Right renal pelvis (tissue), 4 donors: ENCODE measurements around the gene ADAMTSL4. TPM values are rescaled to one million over a fixed set of nuclear protein-coding genes. Genes with fewer than 3 reads are reported as not detected.
A peak's percentile ranks its signal among the peaks of the same experiment; 100 is the strongest.
"Not testable (repeated sequence)": the region's sequence is repeated elsewhere in the genome, so short reads cannot be mapped to it uniquely, and the experiment has no call there.

Experiments
- DNase-seq, 4 donors: peaks; one replicate each; pipeline ENCODE4 v3.0.0-alpha.2; 2013; ENCODE audit warnings: low read depth in 4 of 4, low spot score in 3 of 4, missing footprints in 1 of 4
- polyA plus RNA-seq, 4 donors: library from polyadenylated mRNA; unstranded; fragments of 120-200 nt; gene quantifications; one replicate each; pipeline ENCODE4 v1.2.1, GENCODE V29; 2013; ENCODE audit not compliant: insufficient read length in 4 of 4

ADAMTSL4 gene
- polyA plus RNA-seq, 4 donors: 12.4 to 21.0 (median 13.8) TPM

DNA sequence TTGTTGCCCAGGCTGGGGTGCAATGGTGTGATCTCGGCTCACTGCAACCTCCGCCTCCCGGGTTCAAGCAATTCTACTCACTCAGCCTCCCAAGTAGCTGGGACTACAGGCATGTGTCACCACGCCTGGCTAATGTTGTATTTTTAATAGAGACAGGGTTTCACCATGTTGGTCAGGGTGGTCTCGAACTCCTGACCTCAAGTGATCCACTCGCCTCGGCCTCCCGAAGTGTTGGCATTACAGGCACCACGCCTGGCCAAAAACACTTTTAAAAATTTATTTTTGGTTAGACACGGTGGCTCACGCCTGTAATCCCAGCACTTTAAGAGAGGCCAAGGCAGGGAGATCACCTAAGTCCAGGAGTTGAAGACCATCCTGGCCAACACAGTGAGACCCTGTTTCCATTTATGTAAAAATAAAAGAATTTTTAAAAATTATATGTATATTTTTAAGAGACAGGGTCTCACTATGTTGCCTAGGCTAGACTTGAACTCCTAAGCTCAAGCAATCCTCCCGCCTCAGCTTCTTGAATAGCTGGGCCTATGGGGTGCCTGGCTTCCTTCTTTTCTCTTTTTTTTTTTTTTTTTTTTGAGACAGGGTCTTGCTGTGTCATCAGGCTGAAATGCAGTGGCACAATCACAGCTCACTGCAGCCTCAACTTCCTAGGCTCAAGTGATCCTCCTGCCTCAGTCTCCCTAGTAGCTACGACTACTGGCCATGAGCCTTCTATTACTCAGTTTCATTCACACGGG, 16.2 kb downstream of the ADAMTSL4 start:
- DNase-seq: not testable (repeated sequence)

GRCh38 chr1:150566589-150567340, 17.6 kb downstream of the ADAMTSL4 start:
- DNase-seq: no peak

DNA sequence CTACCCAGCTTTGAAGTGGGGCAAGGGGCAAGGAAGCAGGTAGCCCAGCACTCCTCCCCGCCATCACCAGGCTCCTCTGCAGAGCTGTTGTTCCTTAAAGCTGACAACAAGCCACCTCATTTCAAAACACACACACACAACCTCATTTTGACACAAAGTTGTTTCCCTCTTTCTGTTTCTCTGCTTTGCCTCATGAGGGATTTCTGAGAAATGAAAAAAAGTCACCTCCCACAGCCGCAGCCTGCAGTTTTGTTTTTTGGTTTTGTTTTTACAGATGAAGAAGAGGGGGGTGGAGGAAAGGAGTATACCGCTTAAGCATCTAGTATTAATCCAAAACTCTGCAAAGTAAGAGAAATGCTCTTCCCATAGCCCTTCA, 18.1 kb downstream of the ADAMTSL4 start:
- peak in 1 of 4 donors; percentile 49 for DNase-seq

GRCh38 chr1:150567717-150568593, 18.7 kb downstream of the ADAMTSL4 start:
- peak; percentile 81 to 88 (median 83) for DNase-seq

DNA sequence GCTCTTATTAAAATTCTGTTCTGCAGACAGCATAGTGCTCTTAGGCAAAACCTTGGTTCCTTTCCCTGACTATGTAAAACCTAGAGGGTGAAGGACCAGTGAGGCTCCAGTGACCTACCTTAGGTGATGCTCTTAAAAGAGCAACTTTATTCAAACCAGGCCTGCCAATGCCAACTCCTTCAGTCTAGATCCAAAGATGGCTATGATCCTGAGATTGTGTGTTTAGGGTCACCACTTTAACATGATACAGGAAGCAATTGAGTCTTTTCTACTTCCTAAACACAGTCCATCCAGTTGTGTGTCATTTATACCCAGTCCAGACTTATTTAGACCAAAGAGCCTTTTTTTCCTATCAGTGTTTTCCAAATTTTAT, 19.4 kb downstream of the ADAMTSL4 start:
- DNase-seq: no peak

- DNase-seq: no peak
These were observed 23.9 kb downstream of the ADAMTSL4 start for GRCh38 chr1:150572918-150573647.

DNA sequence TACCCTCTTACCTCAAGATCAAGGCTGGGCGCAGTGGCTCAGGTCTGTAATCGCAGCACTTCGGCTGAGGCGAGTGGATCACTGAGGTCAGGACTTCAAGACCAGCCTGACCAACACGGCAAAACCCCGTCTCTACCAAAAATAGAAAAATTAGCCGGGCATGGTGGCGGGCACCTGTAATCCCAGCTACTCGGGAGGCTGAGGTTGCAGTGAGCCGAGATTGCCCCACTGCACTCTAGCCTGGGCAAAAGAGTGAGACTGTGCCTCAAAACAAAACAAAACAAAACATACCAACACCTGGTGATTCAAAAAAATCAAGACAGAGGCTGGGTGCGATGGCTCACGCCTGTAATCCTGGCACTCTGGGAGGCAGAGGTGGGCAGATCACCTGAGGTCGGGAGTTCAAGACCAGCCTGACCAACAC, 24.5 kb downstream of the ADAMTSL4 start:
- DNase-seq: not testable (repeated sequence)

- DNase-seq: no peak
These were observed 25.3 kb downstream of the ADAMTSL4 start for GRCh38 chr1:150574260-150575071.

- DNase-seq: no peak
These were observed 25.9 kb downstream of the ADAMTSL4 start for GRCh38 chr1:150575072-150575489.

DNA sequence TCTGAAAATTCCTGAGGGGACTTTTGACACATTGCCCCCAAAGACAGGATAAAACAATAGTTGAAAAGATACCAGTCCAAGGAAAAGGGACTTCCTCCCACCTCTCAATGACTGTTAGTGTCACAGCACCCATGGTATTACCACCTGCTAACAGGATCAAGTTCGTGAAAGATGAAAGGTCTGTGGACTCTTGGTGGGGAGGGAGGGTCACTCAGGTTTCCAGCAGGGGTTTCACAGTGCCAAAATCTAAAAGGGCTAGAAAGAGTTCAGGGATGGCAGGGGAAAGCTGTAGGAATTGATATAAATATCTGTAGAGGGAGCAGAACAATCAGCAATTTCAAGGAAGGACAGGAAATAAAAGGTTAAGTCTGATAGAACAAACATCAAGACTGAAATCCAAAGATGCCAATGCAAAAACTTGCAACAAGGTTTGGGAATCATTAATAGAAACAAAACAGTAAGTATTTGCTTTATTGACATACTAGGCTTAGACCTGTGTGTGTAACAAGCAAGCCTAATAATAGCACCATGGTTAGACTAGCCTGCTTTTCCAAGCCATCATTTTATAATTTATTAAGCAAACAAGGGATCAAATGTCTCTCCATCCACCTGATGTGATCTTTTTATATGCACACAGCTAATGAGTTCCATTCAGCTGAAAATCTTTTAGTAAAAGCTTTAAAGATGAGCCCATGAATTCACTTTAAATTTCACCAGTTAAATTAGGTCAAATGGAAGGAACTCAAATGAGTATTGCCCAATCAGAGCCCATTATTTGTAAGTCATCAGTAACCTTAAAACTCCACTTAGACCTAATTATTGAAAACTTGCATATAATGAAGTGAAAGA, 26.5 kb downstream of the ADAMTSL4 start:
- no peak for DNase-seq

DNA sequence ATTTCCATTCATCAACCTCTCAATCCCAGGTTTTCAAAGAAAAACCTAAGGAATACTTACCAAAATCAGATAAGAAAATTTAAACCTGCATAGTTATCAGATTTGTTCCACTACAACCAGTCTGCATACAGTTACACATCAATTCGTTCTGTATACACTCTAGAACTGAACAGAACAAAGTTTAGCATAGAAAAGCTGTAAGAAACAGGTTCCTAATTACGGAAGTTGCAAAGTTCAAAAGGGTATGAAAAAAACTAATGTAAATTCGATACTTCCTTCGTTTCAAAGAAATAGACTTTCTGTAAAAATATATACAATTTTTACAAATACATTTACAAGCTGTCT, 27.1 kb downstream of the ADAMTSL4 start:
- no peak for DNase-seq

- DNase-seq: no peak
These were observed 27.8 kb downstream of the ADAMTSL4 start for GRCh38 chr1:150576794-150577556.

DNA sequence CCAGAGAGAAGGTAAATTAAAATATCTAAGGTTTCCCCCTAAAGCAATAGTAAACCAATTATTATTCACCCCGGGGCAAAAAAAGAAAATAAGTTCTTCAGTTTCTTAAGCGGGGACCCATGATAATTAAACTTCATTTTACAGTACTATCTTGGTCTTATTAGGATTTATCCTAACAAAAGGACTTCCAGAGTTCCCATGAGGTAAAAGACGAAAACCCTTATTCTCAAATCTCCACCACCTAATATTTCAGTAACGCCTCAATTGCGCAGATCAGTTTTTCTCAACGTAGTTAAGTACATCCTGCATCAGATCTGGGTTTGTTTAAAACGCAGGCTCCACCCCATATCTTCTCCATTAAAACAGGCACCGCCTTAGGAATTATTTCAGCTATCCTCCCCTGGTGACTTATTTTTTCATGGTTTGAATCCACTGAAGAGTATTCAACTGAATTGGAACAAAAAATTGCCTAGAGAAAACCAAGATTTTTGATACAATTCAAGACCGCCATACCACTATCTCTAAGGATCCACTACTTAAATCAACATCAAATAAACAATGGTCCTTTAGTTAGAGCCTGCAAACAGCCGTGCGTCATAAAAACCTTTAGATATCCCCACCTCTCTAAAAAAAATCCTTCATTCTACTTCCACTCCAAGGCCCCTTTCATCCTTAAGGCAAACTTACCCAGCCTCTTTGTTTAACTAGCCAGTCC, 28.5 kb downstream of the ADAMTSL4 start:
- no peak for DNase-seq

DNA sequence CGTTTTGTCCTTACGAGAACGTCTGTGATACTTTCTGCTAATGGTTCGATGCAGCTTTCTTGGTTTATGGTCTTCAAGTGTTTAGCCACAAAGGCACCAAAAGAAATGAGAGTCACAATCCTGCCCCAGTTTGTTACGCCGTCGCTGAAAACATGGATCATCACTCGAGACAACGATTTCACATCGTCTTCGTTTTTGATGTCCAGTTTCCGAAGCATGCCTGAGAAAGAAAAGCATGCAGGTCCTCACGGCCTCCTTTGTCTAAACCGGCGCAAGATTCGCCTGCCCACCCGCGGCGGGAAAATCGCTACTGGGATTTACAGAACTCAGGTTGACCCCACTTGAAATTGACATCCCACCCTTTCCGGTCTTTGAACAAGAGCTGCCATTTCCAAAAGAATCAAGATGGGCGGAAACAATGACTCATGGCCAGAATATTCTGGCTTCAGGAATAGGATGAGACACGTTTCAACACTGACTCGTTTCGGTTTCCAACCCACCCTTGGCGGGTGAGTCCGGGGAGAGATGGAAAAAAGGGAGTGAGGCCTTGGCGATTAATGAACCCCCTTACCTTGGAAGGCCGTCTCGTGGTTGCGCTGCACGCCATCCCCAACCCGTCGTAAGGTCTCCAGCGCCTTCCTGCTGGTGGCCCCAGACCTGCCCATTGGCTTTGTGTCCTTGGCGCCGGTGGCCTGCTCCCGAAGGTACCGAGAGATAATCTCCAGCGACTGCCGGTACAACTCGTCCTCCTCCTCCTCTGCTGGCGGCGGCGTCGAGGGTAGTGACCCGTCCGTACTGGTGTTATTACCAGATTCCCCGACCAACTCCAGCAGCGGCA, 29.3 kb downstream of the ADAMTSL4 start:
- peak in 2 of 4 donors; percentile 49 to 56 for DNase-seq

DNA sequence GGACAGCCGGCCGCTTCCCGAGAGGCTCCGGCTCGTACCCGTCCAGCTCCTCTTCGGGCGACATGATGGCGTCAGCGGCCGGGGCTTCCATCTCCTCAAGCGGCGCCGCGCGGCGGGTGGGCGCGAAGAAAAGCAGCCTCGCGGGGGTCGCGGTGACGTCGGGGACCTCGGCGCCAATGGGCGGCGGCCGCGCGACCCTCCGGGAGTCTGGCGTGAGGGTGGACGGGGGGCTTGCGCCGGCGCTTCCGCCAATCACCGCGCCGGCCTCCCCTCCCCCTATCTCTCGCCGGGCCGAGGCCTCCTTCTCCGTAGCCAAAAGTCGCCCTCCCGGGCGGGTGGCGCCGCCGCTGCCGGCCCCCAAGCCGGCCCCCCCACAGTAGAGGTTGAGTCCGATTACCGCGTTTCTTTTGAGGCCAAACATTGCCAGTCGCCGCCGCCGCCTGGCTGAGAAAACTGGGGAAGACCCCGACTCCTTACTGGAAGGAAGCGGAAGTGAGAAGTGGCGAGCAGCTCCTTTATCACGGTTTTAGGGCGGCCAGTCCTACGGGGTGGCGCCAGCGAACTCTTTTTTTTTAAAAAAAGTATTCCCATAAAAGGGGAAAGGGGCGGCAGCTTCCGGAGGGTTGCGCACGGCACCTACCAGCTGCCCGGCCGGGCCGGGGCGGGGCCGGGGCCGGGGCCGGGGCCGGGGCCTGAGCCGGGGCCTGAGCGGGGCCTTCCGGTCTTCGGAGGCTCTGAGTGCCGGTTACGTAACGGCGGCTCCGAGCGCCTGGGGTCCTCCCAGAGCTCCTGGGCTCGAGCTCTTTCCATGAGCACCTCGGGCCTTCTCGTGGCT, 30.1 kb downstream of the ADAMTSL4 start, which contains the start of gene MCL1:
Gene MCL1, minus strand, starts transcription at position 501 of the 835 bp plus-strand sequence. Its CDS starts 80 bp downstream, at position 421.
- peak; percentile 82 to 90 (median 88) for DNase-seq
